GM12872 (cell line): Measurements from ENCODE around the gene FASTK.

Experiments used
- TF ChIP-seq, protein P1 (sequence below): IDR thresholded peaks from 3 replicates; pipeline ENCODE4 v1.5.1; 2011; ENCODE audit warnings: low read depth, mild to moderate bottlenecking, low read length, moderate library complexity; ENCODE audit not compliant: insufficient read depth

Gene FASTK

DNA sequence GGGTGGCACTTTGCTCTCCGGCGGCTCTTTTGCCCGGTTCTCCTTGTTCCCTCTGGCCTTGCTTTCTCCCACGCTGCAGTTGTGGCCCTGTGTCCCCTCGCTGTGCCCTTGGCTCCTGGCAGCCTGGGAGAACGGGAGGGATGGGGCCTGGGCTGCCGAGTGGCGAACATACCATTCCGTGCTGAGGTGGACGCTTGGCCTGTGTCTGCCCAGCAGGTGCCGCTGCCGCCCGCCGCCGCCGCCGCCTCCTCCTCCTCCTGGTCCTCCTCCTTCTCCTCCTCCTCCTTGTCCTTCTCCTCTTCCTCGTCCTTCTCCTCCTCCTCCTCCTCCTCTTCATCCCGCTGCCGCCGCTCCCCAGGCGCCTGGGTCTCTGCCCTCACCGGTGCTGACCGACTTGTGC lies 41.7 kb upstream of the FASTK start:
- TF ChIP-seq, protein P1, sequence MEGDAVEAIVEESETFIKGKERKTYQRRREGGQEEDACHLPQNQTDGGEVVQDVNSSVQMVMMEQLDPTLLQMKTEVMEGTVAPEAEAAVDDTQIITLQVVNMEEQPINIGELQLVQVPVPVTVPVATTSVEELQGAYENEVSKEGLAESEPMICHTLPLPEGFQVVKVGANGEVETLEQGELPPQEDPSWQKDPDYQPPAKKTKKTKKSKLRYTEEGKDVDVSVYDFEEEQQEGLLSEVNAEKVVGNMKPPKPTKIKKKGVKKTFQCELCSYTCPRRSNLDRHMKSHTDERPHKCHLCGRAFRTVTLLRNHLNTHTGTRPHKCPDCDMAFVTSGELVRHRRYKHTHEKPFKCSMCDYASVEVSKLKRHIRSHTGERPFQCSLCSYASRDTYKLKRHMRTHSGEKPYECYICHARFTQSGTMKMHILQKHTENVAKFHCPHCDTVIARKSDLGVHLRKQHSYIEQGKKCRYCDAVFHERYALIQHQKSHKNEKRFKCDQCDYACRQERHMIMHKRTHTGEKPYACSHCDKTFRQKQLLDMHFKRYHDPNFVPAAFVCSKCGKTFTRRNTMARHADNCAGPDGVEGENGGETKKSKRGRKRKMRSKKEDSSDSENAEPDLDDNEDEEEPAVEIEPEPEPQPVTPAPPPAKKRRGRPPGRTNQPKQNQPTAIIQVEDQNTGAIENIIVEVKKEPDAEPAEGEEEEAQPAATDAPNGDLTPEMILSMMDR = no peak

DNA sequence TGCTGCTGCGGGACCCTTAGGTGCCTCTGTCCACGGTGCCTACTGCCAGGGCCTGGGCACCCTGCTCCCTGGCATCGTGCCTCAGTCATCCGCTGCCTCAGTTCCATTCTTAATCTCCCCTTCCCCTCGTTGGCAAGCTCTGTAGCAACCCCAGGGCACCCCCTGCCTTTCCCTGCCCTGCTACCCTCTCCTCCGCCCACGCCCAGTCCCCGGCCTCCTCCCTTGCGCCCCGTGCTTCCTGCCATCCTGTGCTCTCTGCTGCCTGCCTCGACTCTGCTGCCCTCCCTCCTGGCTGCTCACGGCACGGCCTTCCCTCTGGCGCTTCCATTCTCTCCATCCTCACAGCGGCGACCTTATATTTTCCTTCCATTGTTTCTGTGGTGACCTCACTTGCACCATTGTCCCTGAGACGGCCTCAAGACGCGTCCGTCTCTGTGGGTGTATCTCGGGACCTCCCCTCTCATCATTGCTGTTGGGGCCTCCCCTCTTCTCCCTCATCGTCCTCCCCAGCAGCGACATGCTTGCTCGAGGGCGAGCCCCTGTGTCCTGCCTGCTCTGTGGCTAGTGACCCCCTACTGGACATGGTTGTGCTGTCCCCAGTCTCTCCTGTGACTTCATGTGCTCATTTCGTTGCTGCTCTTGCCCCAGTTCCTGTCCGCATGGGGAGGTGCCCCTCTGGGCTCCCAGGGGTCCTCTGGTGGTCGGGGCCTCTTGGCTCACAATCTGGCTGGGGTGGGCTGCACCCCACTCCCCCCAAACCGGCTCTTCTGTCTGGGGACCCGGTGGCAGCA lies 41.0 kb upstream of the FASTK start:
- TF ChIP-seq, protein P1 = no peak

DNA sequence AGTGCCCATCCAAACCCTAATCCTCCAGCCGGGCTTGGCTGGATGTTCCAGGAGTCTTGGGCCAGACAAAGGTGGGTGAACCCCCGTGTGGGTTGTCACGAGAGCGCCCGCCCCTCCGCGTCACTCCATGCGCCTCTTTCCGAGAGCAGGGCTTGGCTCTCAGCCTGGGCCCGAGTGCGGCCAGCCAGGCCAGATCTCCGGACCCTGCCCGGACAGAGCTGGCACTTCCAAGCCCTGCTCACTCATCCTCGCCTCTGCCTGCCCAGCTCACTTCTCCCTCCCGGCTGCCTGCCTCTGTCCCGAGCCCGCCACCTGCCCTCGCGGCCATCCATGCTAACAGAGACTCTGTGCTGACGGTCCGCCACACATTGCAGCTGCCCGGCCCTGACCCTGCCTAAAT lies 40.3 kb upstream of the FASTK start:
- TF ChIP-seq, protein P1 = no peak

DNA sequence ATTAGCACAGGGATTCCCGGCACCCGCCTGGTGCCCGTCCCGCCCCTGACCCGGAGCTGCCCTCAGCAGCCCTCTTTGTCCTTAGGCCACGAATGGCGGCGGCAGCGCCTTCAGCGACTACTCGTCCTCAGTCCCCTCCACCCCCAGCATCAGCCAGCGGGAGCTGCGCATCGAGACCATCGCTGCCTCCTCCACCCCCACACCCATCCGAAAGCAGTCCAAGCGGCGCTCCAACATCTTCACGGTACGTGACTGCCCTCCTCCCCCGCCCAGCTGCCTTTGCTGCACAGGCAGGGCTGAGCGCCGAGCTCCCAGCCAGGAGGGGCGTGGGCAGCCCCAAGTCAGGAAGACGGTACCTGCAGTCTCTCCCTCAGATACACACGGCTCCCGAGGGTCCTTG lies 39.3 kb upstream of the FASTK start:
- TF ChIP-seq, protein P1 = no peak

DNA sequence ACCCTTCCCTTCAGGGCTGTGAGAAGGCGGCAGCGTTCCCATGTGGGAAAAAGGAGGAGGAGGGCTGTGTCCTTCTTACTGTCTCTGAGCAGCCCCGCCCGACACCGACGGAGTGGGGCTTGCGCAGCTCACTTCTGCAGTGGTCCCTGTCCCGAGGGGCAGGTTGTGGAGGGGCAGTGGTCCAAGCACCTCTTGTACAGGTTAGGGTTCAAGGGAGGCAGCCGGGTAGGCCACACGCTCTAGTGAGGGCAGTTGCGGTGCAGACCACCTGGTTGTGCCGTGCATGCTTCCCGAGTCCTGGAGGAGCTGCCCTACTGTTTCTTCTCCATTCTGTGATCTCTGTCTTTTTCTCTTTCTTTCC lies 38.4 kb upstream of the FASTK start:
- TF ChIP-seq, protein P1 = no peak

DNA sequence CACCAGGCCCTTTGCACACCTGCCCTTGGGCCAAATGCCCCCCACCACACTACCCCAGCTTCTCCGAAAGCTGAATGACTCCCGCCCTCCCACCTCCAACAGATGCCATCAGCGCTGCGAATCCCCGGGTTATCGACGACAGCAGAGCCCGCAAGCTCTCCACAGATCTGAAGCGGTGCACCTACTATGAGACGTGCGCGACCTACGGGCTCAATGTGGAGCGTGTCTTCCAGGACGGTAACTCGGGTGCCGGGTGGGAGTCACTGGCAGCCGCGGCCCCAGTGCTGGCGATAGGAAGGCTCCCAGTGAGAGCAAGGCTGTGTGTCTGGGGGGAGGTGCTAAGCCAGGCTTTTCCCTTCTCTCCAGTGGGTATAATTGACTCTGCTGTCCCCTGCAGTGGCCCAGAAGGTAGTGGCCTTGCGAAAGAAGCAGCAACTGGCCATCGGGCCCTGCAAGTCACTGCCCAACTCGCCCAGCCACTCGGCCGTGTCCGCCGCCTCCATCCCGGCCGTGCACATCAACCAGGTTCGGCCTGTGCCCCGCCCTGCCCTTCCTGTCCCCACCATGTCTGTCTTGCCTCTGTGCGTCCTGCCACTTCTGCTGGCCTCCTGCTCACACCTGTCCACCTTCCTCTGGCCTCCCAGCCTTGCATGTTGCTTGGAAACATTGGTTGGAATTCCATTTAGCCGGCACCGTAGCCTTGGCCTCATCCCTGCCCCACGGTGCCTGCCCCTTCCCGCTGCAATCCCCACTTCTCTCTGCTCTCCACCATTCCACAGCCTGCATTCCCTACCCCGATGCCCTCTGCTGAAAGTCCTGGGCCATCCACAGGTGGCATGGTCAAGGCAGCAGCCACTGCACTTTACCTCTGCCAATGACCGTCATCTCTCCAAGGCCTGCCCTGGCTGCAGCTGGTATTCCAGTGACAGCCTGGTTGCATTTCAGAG lies 37.8 kb upstream of the FASTK start:
- TF ChIP-seq, protein P1 = no peak

DNA sequence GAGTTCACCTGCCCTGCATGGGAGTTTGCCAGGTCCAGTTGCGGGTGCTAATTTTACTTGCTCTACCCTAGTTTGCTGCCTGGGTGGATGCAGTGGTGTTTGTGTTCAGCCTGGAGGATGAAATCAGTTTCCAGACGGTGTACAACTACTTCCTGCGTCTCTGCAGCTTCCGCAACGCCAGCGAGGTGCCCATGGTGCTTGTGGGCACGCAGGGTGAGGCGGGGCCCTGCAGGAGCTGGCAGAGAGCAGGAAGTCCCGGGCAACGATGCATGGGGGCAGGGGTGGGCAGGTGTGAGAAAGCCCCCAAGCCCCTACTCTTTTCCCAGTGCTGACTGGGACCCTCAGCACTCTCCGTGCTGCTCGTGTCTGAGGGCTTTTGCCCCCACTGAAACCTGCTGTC lies 37.0 kb upstream of the FASTK start:
- TF ChIP-seq, protein P1 = no peak
